HepG2 (cell line): Measurements from ENCODE around the gene NGDN. TPM values are rescaled to one million over a fixed set of nuclear protein-coding genes. Genes with fewer than 3 reads are reported as not detected.

Source experiments
- CBX1 ChIP-seq: IDR thresholded peaks from one replicate; pipeline ENCODE4 v1.6.1; 2016; ENCODE audit warnings: antibody characterized with exemption, low read depth
- DPF2 ChIP-seq: sonication (generic); formaldehyde crosslinking; IDR thresholded peaks from 2 replicates; pipeline ENCODE4 v1.4.0; 2020; ENCODE audit warnings: mild to moderate bottlenecking, low read depth, missing genetic modification reagents, borderline replicate concordance
- HNRNPUL1 ChIP-seq: fragments of 200-400 bp; formaldehyde crosslinking; IDR thresholded peaks from 2 replicates; pipeline ENCODE4 v1.6.1; 2017; ENCODE audit warnings: low read depth, mild to moderate bottlenecking, low read length, moderate library complexity
- IKZF4 ChIP-seq: sonication (generic); formaldehyde crosslinking; IDR thresholded peaks from 2 replicates; pipeline ENCODE4 v1.5.1; 2020; ENCODE audit warnings: borderline replicate concordance, mild to moderate bottlenecking, low read depth, missing genetic modification reagents; ENCODE audit errors: not compliant biosample characterization
- PAWR ChIP-seq: sonication (generic); formaldehyde crosslinking; IDR thresholded peaks from 2 replicates; pipeline ENCODE4 v1.4.0; 2020; ENCODE audit warnings: missing genetic modification reagents, mild to moderate bottlenecking, borderline replicate concordance
- PBX3 ChIP-seq: sonication (generic); formaldehyde crosslinking; IDR thresholded peaks from 2 replicates; pipeline ENCODE4 v1.8.1; 2023; ENCODE audit warnings: missing genetic modification reagents, inconsistent platforms, borderline replicate concordance
- SNAPC4 ChIP-seq: sonication (generic); formaldehyde crosslinking; IDR thresholded peaks from 2 replicates; pipeline ENCODE4 v1.4.0; 2020; ENCODE audit warnings: mild to moderate bottlenecking, missing genetic modification reagents
- TFE3 ChIP-seq: IDR thresholded peaks from 2 replicates; pipeline ENCODE4 v1.6.1; 2016
- ZBTB25 ChIP-seq: IDR thresholded peaks from 2 replicates; pipeline ENCODE4 v1.6.1; 2018; ENCODE audit warnings: missing genetic modification reagents
- ZHX2 ChIP-seq, 2 experiments: sonication (generic) in 1 of 2; formaldehyde crosslinking in 1 of 2; IDR thresholded peaks; 2 replicates each; pipeline versions ENCODE4 v1.6.1 to v1.9.0; 2014 to 2022; ENCODE audit warnings: antibody characterized with exemption in 1 of 2, borderline replicate concordance in 1 of 2, inconsistent platforms in 1 of 2, low read depth in 1 of 2, missing genetic modification reagents in 1 of 2
- ZNF160 ChIP-seq: sonication (generic); formaldehyde crosslinking; IDR thresholded peaks from 2 replicates; pipeline ENCODE4 v1.8.0; 2022; ENCODE audit warnings: mild to moderate bottlenecking, inconsistent platforms, missing genetic modification reagents
- polyA plus RNA-seq, 8 experiments: library from polyadenylated mRNA; depleted of rRNA in 3 of 8; stranded (reverse) in 7 of 8; unstranded in 1 of 8; fragments of >200 nt; fragmentation: Illumina TruSeq in 4 of 8; extraction: Trizol in 4 of 8; gene quantifications; 2 replicates each; pipeline versions ENCODE4 v1.2.1 to v1.2.3, GENCODE V29; 2011 to 2016; ENCODE audit warnings: low read depth in 4 of 8, missing spikeins in 1 of 8, mixed read lengths in 1 of 8; ENCODE audit not compliant: insufficient read depth in 1 of 8
- total RNA-seq, 5 experiments: library from RNA; depleted of rRNA; stranded (reverse); fragments of >200 nt; fragmentation: Illumina TruSeq; extraction: Trizol; gene quantifications; 2 replicates each; pipeline ENCODE4 v1.2.3, GENCODE V29; 2016; ENCODE audit warnings: low read depth in 1 of 5

NGDN gene
- total and polyA plus RNA-seq, 2 of the 13 experiments (the other 11 are each of a cell fraction or from before 2014, with no cell fraction given), result 154 to 216 TPM

GRCh38 chr14:23435543-23436326 is 33.8 kb upstream of the NGDN start, which contains the start of gene MYH7 (continued):
- TF ChIP-seq IKZF4 (no peak), ZHX2 (IDR thresholded peaks at IDR 0.05; ENCODE audit: low read depth) (no peak), ZHX2 (CRISPR knock-in tag; IDR thresholded peaks at IDR 0.05; ENCODE audit: borderline replicate concordance) (no peak), HNRNPUL1 (no peak), CBX1 (no peak), DPF2 (CRISPR knock-in tag) (0 out of 2 replicates have a peak, but pooled peaks have one; percentile 52), SNAPC4 (CRISPR knock-in tag) (no peak), TFE3 (CRISPR knock-in tag) (0 out of 2 replicates have a peak, but pooled peaks have one; percentile 41), PAWR (CRISPR knock-in tag) (no peak), ZNF160 (CRISPR knock-in tag) (no peak; the same call in 1 of the 2 replicates), PBX3 (CRISPR knock-in tag) (no peak), ZBTB25 (CRISPR knock-in tag) (no peak)
